SK-N-MC (cell line): ENCODE data around the gene ANKFY1.

Experiments used
- DNase-seq: peaks from one replicate; pipeline ENCODE4 v3.0.0-alpha.2; 2011; ENCODE audit warnings: low read depth, low spot score
- H3K27ac ChIP-seq: fragments of 200-600 bp; sonication (generic); 2 replicates; pipeline ENCODE4 v1.5.1; 2016; ENCODE audit warnings: mixed run types
- H3K36me3 ChIP-seq: fragments of 200-600 bp; sonication (generic); 2 replicates; pipeline ENCODE4 v1.6.1; 2017; ENCODE audit warnings: antibody characterized with exemption, low read length, mixed read lengths; ENCODE audit not compliant: insufficient read depth
- H3K4me3 ChIP-seq: fragments of 200-600 bp; sonication (generic); 2 replicates; pipeline ENCODE4 v1.5.1; 2016
- H3K9ac ChIP-seq: fragments of 200-600 bp; sonication (generic); 2 replicates; pipeline ENCODE4 v1.8.0; 2017; ENCODE audit warnings: mixed run types, mixed read lengths; ENCODE audit not compliant: insufficient read length
- H3K9me3 ChIP-seq: fragments of 200-600 bp; sonication (generic); 2 replicates; pipeline ENCODE4 v1.6.1; 2017; ENCODE audit warnings: low read depth, mild to moderate bottlenecking, antibody characterized with exemption, low read length, moderate library complexity, mixed read lengths
- EZH2 ChIP-seq: fragments of 200-600 bp; sonication (generic); IDR thresholded peaks from one replicate; pipeline ENCODE4 v1.6.1; 2017; ENCODE audit warnings: antibody characterized with exemption
- FOXP2 ChIP-seq: optimal IDR thresholded peaks from 2 replicates; pipeline ENCODE3; 2011; ENCODE audit warnings: mild to moderate bottlenecking, moderate library complexity; ENCODE audit not compliant: insufficient read depth; ENCODE audit errors: extremely low read length, control extremely low read depth
- POLR2AphosphoS5 ChIP-seq: IDR thresholded peaks from 2 replicates; pipeline ENCODE4 v1.6.1; 2012; ENCODE audit warnings: mild to moderate bottlenecking, low read depth, low read length, borderline replicate concordance

ANKFY1 gene

DNA sequence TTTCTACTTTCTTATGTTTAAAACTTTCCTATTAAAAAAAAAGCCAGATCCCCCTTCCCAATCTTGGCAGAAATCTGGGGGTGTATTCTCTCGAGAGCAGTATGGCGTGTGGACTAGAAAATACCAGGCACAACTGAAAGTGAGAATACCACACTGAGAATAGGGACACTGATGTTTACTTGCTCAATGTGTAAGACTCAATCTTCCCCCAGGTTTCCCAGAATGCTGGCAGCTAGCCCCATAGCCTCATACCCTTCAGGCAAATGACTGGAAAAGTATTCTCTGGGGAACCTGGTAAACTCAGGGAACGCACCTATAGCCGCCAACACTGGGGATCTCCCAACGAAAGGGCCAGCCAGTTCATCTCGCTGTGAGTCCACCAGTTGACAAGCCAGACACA is 136.2 kb downstream of the ANKFY1 start:
- Histone ChIP-seq H3K9ac (no peak overlapping the region), H3K9me3 (no peaks in the 10 kb centered on the region), H3K36me3 (0 out of 2 replicates have a peak, but pooled peaks cover 3% of the 10 kb centered on the region), H3K4me3 (no peak overlapping the region), H3K27ac (no peak overlapping the region)
- no peak for DNase-seq
- TF ChIP-seq EZH2, result no peak
- no peak for TF ChIP-seq POLR2AphosphoS5
- TF ChIP-seq FOXP2, result no peak

DNA sequence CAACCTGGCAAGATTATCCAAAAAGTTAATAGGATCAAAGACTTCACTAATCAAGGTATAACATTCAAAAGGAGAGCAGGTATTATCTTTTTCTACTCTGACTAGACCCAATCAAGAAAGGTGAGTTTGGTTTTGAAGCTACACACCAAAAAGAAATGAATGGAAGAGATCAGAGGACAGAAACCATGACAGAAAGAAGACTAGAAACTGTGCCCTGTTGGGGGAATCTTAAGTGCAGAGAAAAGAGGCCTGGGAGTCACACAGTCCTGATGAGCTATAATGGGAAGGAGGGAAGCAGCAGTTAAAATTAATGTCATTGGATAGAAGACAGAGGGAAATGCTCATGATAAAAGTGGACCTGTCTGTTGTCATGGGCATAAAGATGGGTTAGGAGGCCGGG is 138.2 kb downstream of the ANKFY1 start:
- H3K36me3 ChIP-seq, result peaks cover 6% of the 10 kb centered on the region; the same call in 1 of the 2 replicates
- no peak overlapping the region for H3K9ac ChIP-seq
- H3K9me3 ChIP-seq, result no peaks in the 10 kb centered on the region
- H3K4me3 ChIP-seq, result no peak overlapping the region
- no peak overlapping the region for H3K27ac ChIP-seq
- no peak for DNase-seq
- no peak for TF ChIP-seq POLR2AphosphoS5
- TF ChIP-seq FOXP2, result no peak
- TF ChIP-seq EZH2, result no peak

DNA sequence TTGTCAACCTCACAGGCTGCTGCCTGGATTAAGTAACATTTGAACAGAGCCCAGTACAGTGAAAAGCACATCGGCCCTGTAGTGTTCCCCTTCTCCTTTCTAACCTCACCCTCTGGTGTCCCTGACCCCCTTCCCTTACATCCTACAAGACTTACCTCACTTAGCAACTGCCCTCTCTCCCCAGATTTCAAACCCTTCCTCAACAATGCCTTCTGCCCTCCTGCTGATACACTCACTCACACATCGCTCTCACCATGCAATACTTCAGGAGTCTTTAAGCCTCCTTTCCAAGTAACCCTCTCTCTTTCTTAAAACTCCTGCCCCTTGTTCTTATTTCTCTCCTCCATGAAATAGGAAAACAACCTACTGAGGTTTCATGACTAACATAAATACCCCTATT is 138.8 kb downstream of the ANKFY1 start:
- Histone ChIP-seq H3K36me3 (peaks cover 6% of the 10 kb centered on the region; the same call in 1 of the 2 replicates), H3K9ac (no peak overlapping the region), H3K4me3 (no peak overlapping the region), H3K9me3 (no peaks in the 10 kb centered on the region), H3K27ac (no peak overlapping the region)
- DNase-seq, result no peak
- TF ChIP-seq EZH2 (no peak), FOXP2 (no peak), POLR2AphosphoS5 (no peak)

DNA sequence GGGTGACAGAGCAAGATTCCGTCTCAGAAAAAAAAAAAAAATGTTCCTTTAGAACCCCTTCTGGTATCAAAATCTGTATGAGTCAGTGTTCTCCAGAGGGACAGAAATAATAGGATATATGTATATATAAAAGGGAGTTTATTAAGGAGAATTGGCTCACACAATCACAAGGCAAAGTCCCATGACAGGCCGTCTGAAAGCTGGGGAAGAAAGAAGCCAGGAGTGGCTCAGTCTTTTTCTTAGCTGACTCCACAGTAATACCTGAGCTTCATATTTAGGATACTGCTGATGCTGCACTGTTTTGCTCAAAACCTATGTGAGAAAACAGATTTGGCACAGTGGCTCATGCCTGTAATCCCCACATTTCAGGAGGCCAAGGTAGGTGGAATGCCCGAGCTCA is 143.4 kb downstream of the ANKFY1 start:
- Histone ChIP-seq H3K27ac (no peak overlapping the region), H3K36me3 (peaks cover 21% of the 10 kb centered on the region; the same call in 1 of the 2 replicates), H3K4me3 (no peak overlapping the region), H3K9ac (no peak overlapping the region), H3K9me3 (no peaks in the 10 kb centered on the region)
- DNase-seq, result no peak
- TF ChIP-seq FOXP2 (no peak), POLR2AphosphoS5 (no peak), EZH2 (no peak)

DNA sequence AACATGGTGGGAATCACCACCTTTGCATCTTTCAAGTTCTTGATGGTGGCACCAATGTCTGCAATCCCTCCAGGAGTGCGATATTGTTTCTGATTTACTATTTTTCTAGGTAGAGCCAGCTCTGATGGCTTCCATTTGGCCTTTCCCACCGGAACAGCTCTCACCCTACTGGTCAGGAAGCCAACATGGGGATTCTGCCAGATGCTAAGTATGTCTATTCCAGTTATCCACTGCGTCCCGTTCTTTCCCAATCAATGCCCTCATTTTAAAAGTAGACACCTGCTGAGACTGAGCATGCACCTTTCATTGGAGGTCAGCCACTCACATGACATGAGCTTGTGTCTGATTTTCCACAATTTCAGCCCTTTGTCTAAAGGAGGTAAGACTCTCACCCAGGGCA is 144.5 kb downstream of the ANKFY1 start:
- Histone ChIP-seq H3K9ac (no peak overlapping the region), H3K36me3 (peaks cover 21% of the 10 kb centered on the region; the same call in 1 of the 2 replicates)
- TF ChIP-seq POLR2AphosphoS5 (no peak), FOXP2 (no peak), EZH2 (no peak)

DNA sequence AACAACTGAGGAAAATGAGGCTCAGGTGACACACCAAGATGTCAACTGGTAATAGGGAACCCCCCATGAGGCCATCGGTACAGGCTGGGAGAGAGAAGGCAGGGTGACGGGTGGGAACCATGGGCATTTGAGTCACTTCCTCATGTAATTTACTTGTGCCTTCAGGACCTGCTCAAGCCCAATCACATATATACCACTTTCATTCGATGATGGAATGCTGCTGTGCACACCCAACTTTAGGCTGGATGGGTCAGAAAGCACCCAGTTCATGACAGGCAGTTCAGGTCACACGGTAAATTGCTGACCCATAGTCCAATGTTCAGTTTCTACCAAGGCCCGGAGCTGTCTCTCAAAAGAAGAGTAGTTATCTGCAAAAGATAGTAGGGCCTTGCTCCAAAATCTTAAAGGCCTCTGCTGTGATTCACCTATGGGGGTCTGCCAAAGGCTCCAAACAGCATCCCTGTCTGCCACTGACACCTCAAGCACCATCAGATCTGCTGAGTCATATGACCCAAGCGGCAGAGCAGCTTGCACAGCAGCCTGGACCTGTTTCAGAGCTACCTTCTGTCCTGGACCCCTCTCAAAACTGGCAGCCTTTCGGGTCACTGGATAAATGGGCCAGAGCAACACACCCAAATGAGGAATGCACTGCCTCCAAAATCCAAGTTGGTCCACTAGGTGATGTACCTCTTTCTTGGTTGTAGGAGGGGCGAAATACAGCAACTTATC is 145.6 kb downstream of the ANKFY1 start:
- H3K9me3 ChIP-seq, result no peaks in the 10 kb centered on the region
- H3K9ac ChIP-seq, result no peak overlapping the region
- no peak overlapping the region for H3K4me3 ChIP-seq
- no peak overlapping the region for H3K27ac ChIP-seq
- no peak for DNase-seq
- TF ChIP-seq EZH2, result no peak
- no peak for TF ChIP-seq FOXP2
- TF ChIP-seq POLR2AphosphoS5, result no peak
- H3K36me3 ChIP-seq, result peaks cover 17% of the 10 kb centered on the region; the same call in 1 of the 2 replicates

More for the DNA sequence above, 144.5 kb downstream of the ANKFY1 start:
- Histone ChIP-seq H3K4me3 (no peak overlapping the region), H3K9me3 (no peaks in the 10 kb centered on the region), H3K27ac (no peak overlapping the region)
- DNase-seq, result no peak

DNA sequence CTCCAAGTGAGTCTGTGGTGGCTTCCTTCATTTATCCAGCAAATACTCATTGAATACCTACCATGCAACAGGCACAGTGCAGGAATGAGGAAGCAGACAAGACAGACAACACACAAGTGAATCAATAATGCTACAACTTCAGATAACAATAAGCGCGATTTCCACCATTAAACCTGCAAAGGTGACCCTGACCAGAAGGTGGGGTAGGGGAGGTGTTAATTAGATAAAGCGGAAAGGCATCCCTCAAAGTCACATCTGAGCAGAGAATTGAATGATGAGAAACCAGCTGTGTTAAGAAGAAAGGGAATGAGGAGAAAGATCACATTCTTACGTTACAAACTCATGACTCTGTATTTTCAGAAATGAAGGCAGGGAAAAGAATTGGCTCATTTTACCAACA is 147.3 kb downstream of the ANKFY1 start:
- Histone ChIP-seq H3K36me3 (peaks cover 25% of the 10 kb centered on the region), H3K4me3 (no peak overlapping the region), H3K27ac (no peak overlapping the region), H3K9me3 (no peaks in the 10 kb centered on the region), H3K9ac (no peak overlapping the region)
- DNase-seq, result no peak
- no peak for TF ChIP-seq EZH2
- TF ChIP-seq FOXP2, result no peak
- no peak for TF ChIP-seq POLR2AphosphoS5
